Stomach (tissue), 9 donors: Measurements from ENCODE around the gene GLT8D1. TPM values are rescaled to one million over a fixed set of nuclear protein-coding genes. Genes with fewer than 3 reads are reported as not detected.
"Not testable (repeated sequence)": the region's sequence is repeated elsewhere in the genome, so short reads cannot be mapped to it uniquely, and the experiment has no call there.

Experiments used
- DNase-seq, 2 donors: peaks; one replicate each; pipeline versions ENCODE4 v3.0.0 to v3.0.0-alpha.2; 2013 to 2019
- H3K27ac ChIP-seq, 5 donors: fragments of 200-600 bp in 4 of 5; sonication (generic) in 4 of 5; one replicate each; pipeline ENCODE4 v1.5.1; 2013 to 2019; ENCODE audit warnings: mild to moderate bottlenecking in 1 of 5, moderate library complexity in 1 of 5
- H3K27me3 ChIP-seq, 3 donors: fragments of 200-600 bp; sonication (generic); one replicate each; pipeline ENCODE4 v1.5.1; 2017 to 2019; ENCODE audit warnings: mixed run types in 1 of 3
- H3K36me3 ChIP-seq, 4 donors: fragments of 200-600 bp; sonication (generic); 1 replicate in 3 of 4; 2 replicates in 1 of 4; pipeline ENCODE4 v1.5.1; 2016 to 2019
- H3K4me1 ChIP-seq, 4 donors: fragments of 200-600 bp; sonication (generic); one replicate each; pipeline ENCODE4 v1.5.1; 2016 to 2019
- H3K4me3 ChIP-seq, 4 donors: fragments of 200-600 bp; sonication (generic) in 3 of 4; one replicate each; pipeline ENCODE4 v1.5.1; 2016 to 2019; ENCODE audit warnings: mild to moderate bottlenecking in 1 of 4
- H3K9me3 ChIP-seq, 4 donors: fragments of 200-600 bp; sonication (generic); one replicate each; pipeline ENCODE4 v1.5.1; 2016 to 2019
- CTCF ChIP-seq, 7 experiments: fragments of 450-650 bp in 4 of 7; fragments of 200-600 bp in 3 of 7; sonication (generic) in 3 of 7; IDR thresholded peaks; one replicate each; pipeline ENCODE4 v1.5.1; 2016 to 2019; ENCODE audit warnings: antibody characterized with exemption in 7 of 7, control low read depth in 2 of 7, mild to moderate bottlenecking in 1 of 7
- EP300 ChIP-seq: sonication (generic); formaldehyde crosslinking; IDR thresholded peaks from one replicate; pipeline ENCODE4 v1.6.1; 2017; ENCODE audit warnings: antibody characterized with exemption
- POLR2A ChIP-seq, 4 donors: fragments of 450-650 bp; IDR thresholded peaks; one replicate each; pipeline ENCODE4 v1.6.1; 2016; ENCODE audit warnings: antibody characterized with exemption in 4 of 4, control low read depth in 2 of 4, mild to moderate bottlenecking in 1 of 4, moderate library complexity in 1 of 4
- POLR2AphosphoS5 ChIP-seq, 3 donors: sonication (generic); formaldehyde crosslinking; IDR thresholded peaks; one replicate each; pipeline ENCODE4 v1.6.1; 2016; ENCODE audit warnings: antibody characterized with exemption in 3 of 3
- WGBS, 5 donors: extraction: QIAGEN DNeasy Blood & Tissue Kit in 3 of 5; methylation state at CpG; one replicate each; pipeline versions ENCODE4 v1.1.5 to v1.1.7; 2013 to 2018; 5-methylcytosine and 5-hydroxymethylcytosine counted together
- intact Hi-C: fragments of 100-400 bp; cut with DNase I; formaldehyde crosslinking; loops from one replicate; pipeline ENCODE4 v1.15.1; 2023; ENCODE audit warnings: low total_unique reads
- polyA plus RNA-seq, 3 donors: library from polyadenylated mRNA; stranded (reverse); fragments of 200-250 nt; gene quantifications; one replicate each; pipeline ENCODE4 v1.2.3, GENCODE V29; 2013
- total RNA-seq, 5 donors: library from RNA; depleted of rRNA; stranded (reverse); fragments of >200 nt; gene quantifications; one replicate each; pipeline versions ENCODE4 v1.1.0 to v1.2.3, GENCODE V29; 2014 to 2016
- donor health status: healthy with polysubstance abuse.
- donor health status: Bipolar disorder and iron deficiency.
- donor health status: healthy.

GLT8D1 gene
- total and polyA plus RNA-seq, 8 donors = 9.4 to 81.9 (median 24.1) TPM

GRCh38 chr3:52733256-52733891 lies 27.8 kb upstream of the GLT8D1 start:
- Histone ChIP-seq H3K4me3 (no peak overlapping the region), H3K4me1 (no peaks in the 10 kb centered on the region), H3K9me3 (peaks cover 4 to 21% (median 12%) of the 10 kb centered on the region in 4 donors), H3K27ac (no peak overlapping the region), H3K36me3 (peaks cover 21 to 100% (median 95%) of the 10 kb centered on the region in 4 donors), H3K27me3 (no peaks in the 10 kb centered on the region)
- no peak for TF ChIP-seq CTCF (IDR thresholded peaks at IDR 0.05)
- TF ChIP-seq EP300 = no peak
- TF ChIP-seq POLR2A (IDR thresholded peaks at IDR 0.05) = no peak
- TF ChIP-seq POLR2AphosphoS5 (IDR thresholded peaks at IDR 0.05) = no peak
- intact Hi-C loops = no loop called here
- 86 to 94% (median 89%) methylated on average over 10 of the region's 10 CpGs for WGBS, 5 donors
- DNase-seq = no peak

DNA sequence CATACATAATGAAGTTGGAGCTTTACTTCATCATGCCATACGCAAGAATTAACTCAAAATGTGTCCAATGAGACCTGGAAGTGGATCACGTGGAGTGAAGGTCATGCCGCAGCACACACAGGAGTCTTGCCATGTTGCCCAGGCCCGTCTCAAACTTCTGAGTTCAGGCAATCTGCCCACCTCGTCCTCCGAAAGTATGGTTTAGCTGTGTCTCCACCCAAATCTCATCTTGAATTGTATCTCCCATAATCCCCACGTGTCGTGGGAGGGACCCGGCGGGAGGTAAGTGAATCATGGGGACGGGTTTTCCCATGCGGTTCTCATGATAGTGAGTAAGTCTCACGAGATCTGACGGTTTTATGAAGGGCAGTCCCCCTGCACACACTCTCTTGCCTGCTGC lies 26.0 kb upstream of the GLT8D1 start:
- intact Hi-C loops = no loop called here
- Histone ChIP-seq H3K36me3 (peaks cover 18 to 89% (median 83%) of the 10 kb centered on the region in 4 donors), H3K27ac (no peak overlapping the region), H3K9me3 (peaks cover 4 to 24% (median 15%) of the 10 kb centered on the region in 4 donors), H3K27me3 (no peaks in the 10 kb centered on the region), H3K4me1 (no peaks in the 10 kb centered on the region), H3K4me3 (no peak overlapping the region)
- DNase-seq = no peak
- 83 to 96% (median 88%) methylated on average over 14 of the region's 14 CpGs for WGBS, 5 donors
- TF ChIP-seq POLR2A (IDR thresholded peaks at IDR 0.05) = no peak
- no peak for TF ChIP-seq POLR2AphosphoS5 (IDR thresholded peaks at IDR 0.05)
- no peak for TF ChIP-seq EP300
- TF ChIP-seq CTCF (IDR thresholded peaks at IDR 0.05) = no peak

DNA sequence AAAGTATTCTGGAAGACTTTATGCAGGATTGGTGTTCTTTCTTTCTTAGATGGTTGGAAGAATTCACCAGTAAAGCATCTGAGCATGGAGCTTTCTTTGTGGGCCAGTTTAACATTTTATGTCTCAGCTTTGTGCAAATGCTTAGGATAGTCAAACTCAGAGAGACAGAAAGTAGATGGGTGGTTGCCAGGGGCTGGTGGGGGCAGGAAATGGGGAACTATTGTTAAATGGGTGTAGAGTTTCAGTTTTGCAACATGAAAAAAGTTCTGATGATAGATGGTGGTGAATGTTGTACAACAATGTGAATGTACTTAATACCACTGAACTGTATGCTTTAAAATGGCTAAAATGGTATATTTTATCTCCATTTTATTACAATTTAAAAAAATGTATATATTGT lies 25.1 kb upstream of the GLT8D1 start:
- H3K36me3 ChIP-seq = peaks cover 13 to 80% (median 74%) of the 10 kb centered on the region in 4 donors

GRCh38 chr3:52728753-52729152 lies 23.2 kb upstream of the GLT8D1 start:
- H3K4me3 ChIP-seq, DNase-seq, intact Hi-C loops, H3K27ac ChIP-seq, H3K4me1 ChIP-seq, H3K27me3 ChIP-seq: not testable (repeated sequence)
- H3K9me3 ChIP-seq = peaks cover 4 to 24% (median 15%) of the 10 kb centered on the region in 4 donors
- WGBS, 5 donors = 17 to 56% (median 38%) methylated on average over 3 of the region's 3 CpGs
- H3K36me3 ChIP-seq = peaks cover 13 to 60% (median 55%) of the 10 kb centered on the region in 4 donors

More for the DNA sequence above, 25.1 kb upstream of the GLT8D1 start:
- Histone ChIP-seq H3K27ac (no peak overlapping the region), H3K27me3 (no peaks in the 10 kb centered on the region), H3K4me3 (no peak overlapping the region), H3K4me1 (no peaks in the 10 kb centered on the region), H3K9me3 (peaks cover 4 to 24% (median 15%) of the 10 kb centered on the region in 4 donors)
- intact Hi-C loops = no loop called here
- no peak for TF ChIP-seq CTCF (IDR thresholded peaks at IDR 0.05)
- DNase-seq = no peak

GRCh38 chr3:52724511-52724910 lies 18.9 kb upstream of the GLT8D1 start:
- Histone ChIP-seq H3K27ac (no peak overlapping the region), H3K27me3 (no peaks in the 10 kb centered on the region), H3K4me1 (peaks cover 0 to 10% (median 0%) of the 10 kb centered on the region in 4 donors), H3K4me3 (no peak overlapping the region), H3K36me3 (peaks cover 0 to 32% (median 19%) of the 10 kb centered on the region in 4 donors), H3K9me3 (peaks cover 4 to 23% (median 10%) of the 10 kb centered on the region in 4 donors)
- no peak for DNase-seq
- intact Hi-C loops = no loop called here
- WGBS, 5 donors = 87 to 97% (median 95%) methylated on average over 1 of the region's 1 CpG
- TF ChIP-seq CTCF (IDR thresholded peaks at IDR 0.05) (no peak), POLR2AphosphoS5 (IDR thresholded peaks at IDR 0.05) (no peak), EP300 (no peak)
